Measurements from ENCODE around the gene SHROOM2. TPM values are rescaled to one million over a fixed set of nuclear protein-coding genes. Genes with fewer than 3 reads are reported as not detected.

Gene SHROOM2
- polyA plus RNA-seq, 4 donors: 18.0 to 21.3 (median 19.6) TPM

DNA sequence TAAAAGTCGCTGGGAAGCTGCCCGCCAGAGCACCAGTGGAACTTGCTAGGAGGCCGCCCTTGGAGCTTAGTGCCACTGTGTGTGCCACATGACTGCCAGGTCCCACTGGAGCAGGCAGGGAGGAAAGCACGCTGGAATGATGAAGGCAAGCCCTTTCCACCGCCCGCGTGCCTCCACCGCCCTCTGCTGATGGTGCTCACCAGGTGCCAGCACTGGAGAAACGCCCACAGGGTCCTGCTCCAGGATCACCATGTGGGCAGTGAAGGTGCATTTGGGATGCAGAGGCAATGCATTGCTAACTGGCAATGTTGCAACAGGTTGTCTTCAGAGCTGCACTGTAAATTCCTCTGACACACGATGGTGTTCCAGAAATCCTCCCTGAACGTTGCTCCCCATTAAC, 76.3 kb downstream of the SHROOM2 start:
- no peak for DNase-seq (ENCODE audit: low read depth in 4 of 4, low spot score in 3 of 4)

GRCh38 chrX:9862953-9863352, 76.7 kb downstream of the SHROOM2 start:
- no peak for DNase-seq (ENCODE audit: low read depth in 4 of 4, low spot score in 3 of 4)

DNA sequence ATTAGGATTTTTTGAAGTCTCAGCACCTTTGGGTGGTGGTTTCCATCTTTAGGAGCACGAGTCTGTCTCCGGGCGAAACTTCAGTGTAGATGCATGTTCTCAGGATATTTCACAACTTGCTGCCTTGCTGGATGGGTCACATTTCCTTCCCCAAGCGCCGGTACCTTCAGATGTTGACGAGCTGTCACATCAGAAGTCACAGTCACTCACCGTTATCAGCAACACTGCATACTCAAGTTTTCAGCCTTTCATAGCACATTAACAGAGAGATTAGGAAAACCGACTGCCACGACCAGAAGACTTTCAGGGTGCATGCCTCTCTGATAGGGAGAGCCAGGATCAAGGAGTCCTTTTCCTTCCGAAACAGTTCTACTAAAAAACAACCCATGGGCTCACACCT, 77.8 kb downstream of the SHROOM2 start:
- DNase-seq (ENCODE audit: low read depth in 4 of 4, low spot score in 3 of 4): no peak

DNA sequence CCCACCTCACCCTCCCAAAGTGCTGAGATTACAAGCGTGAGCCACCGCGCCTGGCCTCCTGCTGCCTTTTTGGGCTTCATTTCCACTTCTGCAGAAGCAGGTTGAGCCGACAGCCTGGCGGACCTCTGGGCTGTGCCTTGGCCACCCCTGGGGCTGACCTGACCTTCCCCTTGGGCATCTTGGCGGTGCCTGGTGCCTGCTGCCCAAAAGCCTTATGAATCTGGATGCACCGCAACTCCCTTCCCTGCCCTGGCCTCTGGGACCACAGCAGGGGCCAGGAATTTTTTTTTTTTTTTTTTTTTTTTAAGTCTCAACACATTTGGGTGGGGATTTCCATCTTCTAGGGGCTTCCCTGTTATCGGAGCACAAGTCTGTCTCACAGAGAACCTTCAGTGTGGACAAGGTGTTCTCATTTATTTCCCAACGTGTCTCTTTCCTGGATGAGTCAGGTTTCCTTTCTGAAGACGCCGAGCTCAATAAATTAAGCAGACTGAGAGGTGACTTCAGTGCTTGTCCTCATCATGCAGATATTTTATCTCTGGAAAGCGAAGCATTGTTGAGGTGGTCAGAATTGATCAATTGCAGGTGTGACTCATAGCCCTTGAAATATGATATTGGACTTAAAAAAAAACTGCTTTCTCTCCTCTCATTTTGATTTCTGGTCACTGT, 79.7 kb downstream of the SHROOM2 start:
- DNase-seq (ENCODE audit: low read depth in 4 of 4, low spot score in 3 of 4): no peak

DNA sequence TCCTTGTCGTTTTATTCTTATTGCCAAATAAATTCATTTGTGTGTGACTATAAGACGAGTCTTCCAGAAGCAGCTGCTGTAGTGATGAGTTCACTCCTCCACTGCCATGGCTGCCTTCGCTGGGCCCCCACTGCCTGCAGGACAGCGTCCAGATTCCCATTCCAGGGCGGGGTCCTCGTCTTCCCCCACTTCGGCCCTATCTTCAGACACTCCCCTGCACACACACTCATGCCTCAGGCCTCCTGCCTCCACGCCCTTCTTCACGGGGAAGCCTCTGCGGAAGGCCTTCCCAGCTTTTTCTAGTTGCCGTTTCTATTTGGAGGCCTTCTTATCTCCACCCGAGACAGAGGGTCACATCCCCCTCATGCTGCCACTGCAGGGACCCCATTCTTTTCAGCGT, 80.4 kb downstream of the SHROOM2 start:
- DNase-seq (ENCODE audit: low read depth in 4 of 4, low spot score in 3 of 4): no peak

GRCh38 chrX:9867226-9867625, 81.0 kb downstream of the SHROOM2 start:
- DNase-seq (ENCODE audit: low read depth in 4 of 4, low spot score in 3 of 4): no peak

DNA sequence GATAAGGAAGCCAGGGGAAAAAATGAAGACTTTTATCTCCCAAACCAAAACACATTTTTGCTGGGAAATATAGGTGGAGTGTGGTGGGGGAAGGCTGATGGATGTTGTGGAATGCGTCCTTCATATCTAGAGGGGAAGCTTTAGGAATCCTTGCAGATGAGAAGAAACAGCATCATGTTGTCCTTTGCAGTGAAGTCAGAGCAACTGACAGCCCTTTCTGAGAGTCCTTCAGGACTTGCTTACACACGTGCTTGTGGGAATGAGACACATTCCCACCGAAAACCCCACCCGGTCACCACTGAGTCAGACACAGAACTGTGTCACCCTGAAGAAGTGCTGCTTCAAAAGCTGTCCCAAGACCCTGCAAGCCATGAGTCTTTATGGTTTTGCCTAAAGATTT, 81.5 kb downstream of the SHROOM2 start:
- DNase-seq (ENCODE audit: low read depth in 4 of 4, low spot score in 3 of 4): no peak

DNA sequence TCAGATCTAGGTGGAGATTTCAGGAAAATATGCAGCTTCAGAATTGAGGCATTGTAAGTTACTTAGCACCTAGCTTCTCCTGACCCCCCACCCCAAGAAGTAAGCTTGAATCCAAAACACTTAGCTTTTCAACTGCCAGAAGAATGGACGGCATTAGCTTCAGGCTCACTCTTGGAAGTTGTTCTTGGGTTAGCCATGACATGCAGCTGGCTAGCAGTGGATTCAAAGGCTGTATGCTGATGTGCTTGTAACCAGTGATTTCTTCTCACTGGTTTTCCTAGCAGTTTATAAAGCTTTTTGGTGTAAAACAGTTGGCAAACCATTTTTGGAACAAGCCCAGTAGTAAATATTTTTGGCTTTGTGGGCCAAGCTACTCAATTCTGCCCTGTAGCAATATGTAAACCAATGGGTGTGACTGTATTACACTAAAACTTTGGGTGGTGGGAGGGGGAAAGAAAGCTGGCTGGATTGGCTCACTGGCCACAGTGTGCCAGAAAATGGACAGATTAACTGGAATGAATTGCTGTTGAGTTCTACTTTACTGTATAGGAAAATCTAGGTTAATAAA, 85.6 kb downstream of the SHROOM2 start:
- DNase-seq (ENCODE audit: low read depth in 4 of 4, low spot score in 3 of 4): no peak

DNA sequence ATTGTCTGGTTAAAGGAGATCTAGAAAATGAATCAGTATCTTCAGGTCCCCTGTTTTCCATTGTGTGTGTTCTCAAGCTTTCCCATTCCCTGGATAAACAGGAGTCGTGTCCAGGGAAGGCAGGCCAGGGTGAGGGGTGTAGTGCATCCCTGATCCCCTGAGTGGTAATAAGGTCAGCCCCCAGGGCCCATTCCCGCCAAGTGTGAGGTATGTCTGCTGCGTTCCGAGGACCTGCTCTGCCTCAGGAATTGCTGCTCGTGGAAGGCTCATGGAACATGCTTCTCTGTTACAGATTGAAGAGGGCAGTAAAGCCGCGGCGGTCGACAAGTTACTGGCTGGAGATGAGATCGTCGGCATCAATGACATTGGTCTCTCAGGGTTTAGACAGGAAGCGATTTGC, 87.1 kb downstream of the SHROOM2 start:
- no peak for DNase-seq (ENCODE audit: low read depth in 4 of 4, low spot score in 3 of 4)

DNA sequence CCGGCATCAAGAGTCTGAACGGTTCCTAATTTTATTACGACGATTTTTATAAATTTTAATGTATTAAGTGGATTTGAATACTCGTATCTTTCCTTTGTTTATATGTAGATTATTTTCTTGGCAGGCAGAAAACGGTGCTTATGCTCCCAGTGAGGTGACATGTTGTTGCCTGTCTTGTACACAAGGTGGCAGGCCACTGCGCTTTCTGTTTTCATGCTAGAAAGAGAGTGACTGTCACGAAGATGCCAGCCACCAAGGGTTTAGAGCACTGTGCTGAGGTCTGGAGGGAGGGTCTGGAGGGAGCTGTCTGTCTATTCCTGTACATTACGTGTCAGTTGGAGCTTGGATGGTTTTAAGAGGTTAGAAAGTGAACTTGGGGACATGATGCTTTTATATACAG, 87.7 kb downstream of the SHROOM2 start:
- DNase-seq (ENCODE audit: low read depth in 4 of 4, low spot score in 3 of 4): no peak

GRCh38 chrX:9874483-9874882, 88.3 kb downstream of the SHROOM2 start:
- no peak for DNase-seq (ENCODE audit: low read depth in 4 of 4, low spot score in 3 of 4)

GRCh38 chrX:9875801-9876200, 89.6 kb downstream of the SHROOM2 start:
- no peak for DNase-seq (ENCODE audit: low read depth in 4 of 4, low spot score in 3 of 4)

GRCh38 chrX:9876201-9876600, 90.0 kb downstream of the SHROOM2 start:
- no peak for DNase-seq (ENCODE audit: low read depth in 4 of 4, low spot score in 3 of 4)

DNA sequence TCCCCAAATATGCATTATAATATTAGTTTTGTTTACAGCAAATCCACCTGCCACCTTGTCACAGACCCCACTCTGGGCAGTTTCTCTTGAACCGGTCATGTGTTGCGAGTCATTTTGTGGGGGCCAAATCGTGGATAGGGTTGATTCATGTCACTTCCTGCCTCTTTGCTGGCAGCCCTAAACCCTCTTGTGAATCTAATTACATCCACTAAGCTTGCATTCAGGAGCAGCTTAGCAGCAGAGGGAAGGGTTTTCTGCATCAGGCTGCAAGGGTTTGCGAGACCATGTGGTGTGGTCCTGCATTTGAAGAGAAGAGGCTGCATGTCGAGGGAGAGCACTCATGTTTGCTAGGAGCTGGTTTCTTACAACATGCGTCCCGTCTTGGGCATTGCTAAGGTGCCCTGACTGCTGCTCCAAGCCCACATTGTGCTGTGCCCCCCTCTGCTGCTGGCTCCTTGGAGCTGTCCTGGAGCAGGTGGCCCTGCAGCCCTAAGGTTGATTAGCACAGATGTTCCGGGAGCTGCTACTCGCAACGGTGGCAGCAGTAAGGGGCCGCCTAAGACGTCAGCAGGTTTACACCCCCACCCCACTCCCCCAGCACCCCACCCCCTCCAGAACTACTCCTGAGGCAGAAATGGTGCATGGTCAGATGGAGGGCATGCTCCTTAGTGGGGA, 92.1 kb downstream of the SHROOM2 start:
- no peak for DNase-seq (ENCODE audit: low read depth in 4 of 4, low spot score in 3 of 4)

- no peak for DNase-seq (ENCODE audit: low read depth in 4 of 4, low spot score in 3 of 4)
Observed at GRCh38 chrX:9880237-9880636, 94.0 kb downstream of the SHROOM2 start.

DNA sequence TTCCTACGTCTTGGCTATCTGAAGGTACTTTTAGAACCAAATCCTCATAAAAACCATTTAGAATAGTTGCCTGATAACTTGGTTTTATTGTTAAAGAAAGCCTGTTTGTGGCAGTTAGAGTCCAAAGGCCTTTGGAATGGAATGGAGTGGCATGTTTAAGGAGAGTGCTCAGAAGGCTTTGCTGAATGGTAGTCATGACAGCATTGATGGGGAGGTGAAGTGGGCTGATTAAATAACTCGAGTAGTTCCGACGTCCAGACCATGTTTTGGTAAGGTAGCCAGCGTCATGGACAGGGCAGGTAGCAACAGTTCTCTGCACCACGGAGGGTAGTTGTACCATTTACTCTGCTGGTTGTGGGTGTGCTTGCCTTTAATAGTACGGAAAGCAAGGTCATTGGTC, 94.6 kb downstream of the SHROOM2 start:
- no peak for DNase-seq (ENCODE audit: low read depth in 4 of 4, low spot score in 3 of 4)

- DNase-seq (ENCODE audit: low read depth in 4 of 4, low spot score in 3 of 4): no peak
Observed at GRCh38 chrX:9882669-9883446, 96.6 kb downstream of the SHROOM2 start.

GRCh38 chrX:9884031-9884779, 98.0 kb downstream of the SHROOM2 start:
- DNase-seq (ENCODE audit: low read depth in 4 of 4, low spot score in 3 of 4): no peak

- DNase-seq (ENCODE audit: low read depth in 4 of 4, low spot score in 3 of 4): no peak
Observed at GRCh38 chrX:9885150-9885549, 98.9 kb downstream of the SHROOM2 start.

DNA sequence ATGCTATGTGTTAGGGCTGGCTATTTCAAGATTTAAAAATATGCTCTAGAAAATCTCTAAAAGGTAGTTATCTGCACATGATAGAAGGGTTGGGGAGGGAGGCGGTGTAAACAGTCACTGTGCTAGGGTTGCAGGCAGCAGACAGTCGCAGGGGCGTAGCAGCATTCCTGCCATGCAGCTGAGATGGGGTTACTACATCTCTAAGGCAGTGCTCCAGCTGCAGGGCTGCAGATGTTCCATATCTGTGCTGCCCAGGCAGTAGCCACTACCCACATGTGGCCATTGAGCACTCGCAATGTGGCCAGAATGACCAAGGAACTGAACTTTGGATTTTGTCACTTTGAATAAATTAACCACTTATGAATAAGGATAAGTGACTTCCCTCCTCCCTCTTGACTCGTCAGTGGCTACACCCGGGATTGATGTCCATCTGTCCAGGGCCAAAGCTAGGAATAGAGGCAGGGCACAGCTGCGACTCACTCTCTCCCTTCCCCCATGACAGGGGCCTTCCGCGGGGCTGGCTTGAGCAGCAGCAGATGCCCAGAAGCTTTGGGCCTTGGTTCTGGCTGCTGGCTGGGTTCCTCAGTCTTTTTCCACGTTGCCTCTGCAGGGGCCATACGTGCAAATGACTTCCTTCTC, 101.5 kb downstream of the SHROOM2 start:
- DNase-seq (ENCODE audit: low read depth in 4 of 4, low spot score in 3 of 4): no peak

Data from right renal pelvis (tissue), 4 donors.